ENCODE results near the gene ATOH8. TPM values are rescaled to one million over a fixed set of nuclear protein-coding genes. Genes with fewer than 3 reads are reported as not detected.

Gene ATOH8
- total RNA-seq, 1 experiment from 2014 or later, result 0.20 TPM

GRCh38 chr2:85732467-85733120 is 21.2 kb upstream of the ATOH8 start:
- H4K91ac ChIP-seq (ENCODE audit: insufficient read length, low read depth, low read length), result no peak overlapping the region
- H3K79me2 ChIP-seq (ENCODE audit: insufficient read depth, low read length), result no peaks in the 10 kb centered on the region
- H3K56ac ChIP-seq (ENCODE audit: insufficient read length, low read depth, low read length), result no peak overlapping the region
- no peak overlapping the region for H2AFZ ChIP-seq (ENCODE audit: low read length)
- H3K4ac ChIP-seq (ENCODE audit: low read depth, low read length), result no peak overlapping the region
- no peak overlapping the region for H3K27ac ChIP-seq (ENCODE audit: insufficient read length, low read depth, low read length)
- Mint-ChIP-seq H3K4me3 (no peak overlapping the region; a peak in 1 of 5 replicates), H3K9me3 (no peaks in the 10 kb centered on the region), H3K36me3 (ENCODE audit: insufficient read depth in 1 of 3, low read depth in 3 of 3) (no peaks in the 10 kb centered on the region), H3K27me3 (ENCODE audit: low read depth) (peaks cover 29% of the 10 kb centered on the region), H3K27ac (no peak overlapping the region), H3K4me1 (0 out of 4 replicates have a peak, but pooled peaks cover 0 to 3% of the 10 kb centered on the region in 2 experiments)
- no peaks in the 10 kb centered on the region for H3K79me1 ChIP-seq (ENCODE audit: insufficient read depth, low read depth, low read length, poor library complexity, severe bottlenecking)
- WGBS (ENCODE audit: extremely low coverage, insufficient read length, low lambda C conversion rate), result no CpG with 5 or more reads among the region's 2 CpGs
- H2AK5ac ChIP-seq (ENCODE audit: insufficient read length, low read length), result no peak overlapping the region
- no peak overlapping the region for H2BK15ac ChIP-seq (ENCODE audit: low read depth, low read length)
- DNase-seq, result no peak
- no peaks in the 10 kb centered on the region for H3K23me2 ChIP-seq (ENCODE audit: insufficient read length, low read depth, low read length, poor library complexity, severe bottlenecking)
- no peak overlapping the region for H2BK20ac ChIP-seq (ENCODE audit: low read depth, low read length, poor library complexity, severe bottlenecking)
- H4K5ac ChIP-seq (ENCODE audit: insufficient read length, low read depth, low read length), result no peak overlapping the region
- H2BK5ac ChIP-seq (ENCODE audit: insufficient read length, low read length), result no peak overlapping the region
- no peak overlapping the region for H3K9ac ChIP-seq (ENCODE audit: extremely low read depth, insufficient read length, low read length)
- TF ChIP-seq CTCF (conservative IDR thresholded peaks at IDR 0.05), result no peak
- no peak overlapping the region for H2BK120ac ChIP-seq (ENCODE audit: low read depth, low read length, poor library complexity, severe bottlenecking)
- no peaks in the 10 kb centered on the region for H4K20me1 ChIP-seq (ENCODE audit: control insufficient read depth, insufficient read depth, insufficient read length)
- no peak overlapping the region for H3T11ph ChIP-seq (ENCODE audit: low read length)
- no peak overlapping the region for H3K18ac ChIP-seq (ENCODE audit: insufficient read length, low read depth, low read length)
- no peaks in the 10 kb centered on the region for H3K4me1 ChIP-seq (ENCODE audit: insufficient read depth, low read length)
- H3K23ac ChIP-seq (ENCODE audit: insufficient read length, low read depth, low read length), result no peak overlapping the region
- H3K4me2 ChIP-seq (ENCODE audit: insufficient read depth, insufficient read length, low read length), result no peak overlapping the region
- H3K9me3 ChIP-seq (ENCODE audit: control insufficient read depth, low read depth, low read length), result no peaks in the 10 kb centered on the region
- H4K8ac ChIP-seq (replicated peaks; ENCODE audit: insufficient read length, low read depth, low read length), result no peak overlapping the region
- H3K14ac ChIP-seq (ENCODE audit: insufficient read depth, low read length), result no peak overlapping the region
- no peak overlapping the region for H2BK12ac ChIP-seq (ENCODE audit: insufficient read length, low read depth, low read length)
- H3K27me3 ChIP-seq (ENCODE audit: insufficient read depth, low read length), result no peaks in the 10 kb centered on the region
